Astrocyte (in vitro differentiated cells and primary cell): ENCODE data around the gene PARD3B.

Source experiments
- EZH2 ChIP-seq: IDR thresholded peaks from 2 replicates; pipeline ENCODE4 v1.6.1; 2012; ENCODE audit warnings: mild to moderate bottlenecking, low read length, inconsistent platforms; ENCODE audit not compliant: insufficient read depth
- TF ChIP-seq, protein P1 (sequence below): IDR thresholded peaks from 2 replicates; pipeline ENCODE4 v1.5.1; 2011; ENCODE audit warnings: low read depth, mild to moderate bottlenecking, inconsistent platforms, low read length, moderate library complexity; ENCODE audit not compliant: insufficient read depth

DNA sequence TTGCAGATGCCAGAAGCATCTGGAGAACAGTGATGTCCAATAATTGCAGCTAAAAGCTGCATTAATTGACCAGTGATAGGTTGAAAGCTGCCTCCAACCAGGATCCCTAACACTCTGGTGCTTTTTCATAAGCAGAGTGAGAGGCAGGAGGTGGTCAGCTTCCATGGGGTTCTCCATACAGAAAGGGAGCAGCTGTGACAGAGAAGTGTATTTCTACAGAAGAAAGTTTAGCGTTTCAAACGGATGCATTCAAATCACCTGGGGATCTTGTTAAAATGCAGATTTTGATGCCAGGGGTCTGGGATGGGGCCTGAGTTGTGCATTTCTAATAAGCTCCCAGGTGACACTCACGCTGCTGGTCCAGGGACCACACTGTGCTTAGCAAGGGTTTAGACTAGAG is 920.5 kb downstream of the PARD3B start:
- TF ChIP-seq, protein P1, sequence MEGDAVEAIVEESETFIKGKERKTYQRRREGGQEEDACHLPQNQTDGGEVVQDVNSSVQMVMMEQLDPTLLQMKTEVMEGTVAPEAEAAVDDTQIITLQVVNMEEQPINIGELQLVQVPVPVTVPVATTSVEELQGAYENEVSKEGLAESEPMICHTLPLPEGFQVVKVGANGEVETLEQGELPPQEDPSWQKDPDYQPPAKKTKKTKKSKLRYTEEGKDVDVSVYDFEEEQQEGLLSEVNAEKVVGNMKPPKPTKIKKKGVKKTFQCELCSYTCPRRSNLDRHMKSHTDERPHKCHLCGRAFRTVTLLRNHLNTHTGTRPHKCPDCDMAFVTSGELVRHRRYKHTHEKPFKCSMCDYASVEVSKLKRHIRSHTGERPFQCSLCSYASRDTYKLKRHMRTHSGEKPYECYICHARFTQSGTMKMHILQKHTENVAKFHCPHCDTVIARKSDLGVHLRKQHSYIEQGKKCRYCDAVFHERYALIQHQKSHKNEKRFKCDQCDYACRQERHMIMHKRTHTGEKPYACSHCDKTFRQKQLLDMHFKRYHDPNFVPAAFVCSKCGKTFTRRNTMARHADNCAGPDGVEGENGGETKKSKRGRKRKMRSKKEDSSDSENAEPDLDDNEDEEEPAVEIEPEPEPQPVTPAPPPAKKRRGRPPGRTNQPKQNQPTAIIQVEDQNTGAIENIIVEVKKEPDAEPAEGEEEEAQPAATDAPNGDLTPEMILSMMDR = no peak
- TF ChIP-seq EZH2 = no peak
